CD14-positive monocyte (primary cell): ENCODE results near the gene ATP2B1. TPM values are rescaled to one million over a fixed set of nuclear protein-coding genes. Genes with fewer than 3 reads are reported as not detected.

Source experiments
- DNase-seq, 3 donors: peaks; one replicate each; pipeline ENCODE4 v3.0.0-alpha.2; 2011 to 2022
- H2AFZ ChIP-seq: 2 replicates; pipeline ENCODE4 v1.6.0; 2012; ENCODE audit warnings: mild to moderate bottlenecking, low read depth, low read length, inconsistent platforms; ENCODE audit not compliant: insufficient read depth, poor library complexity, severe bottlenecking
- H3K27ac ChIP-seq, 2 donors: 1 replicate in 1 of 2; 2 replicates in 1 of 2; pipeline ENCODE4 v1.5.1; 2012 to 2013; ENCODE audit warnings: low read length in 2 of 2, control low read depth in 1 of 2, inconsistent platforms in 1 of 2, low read depth in 1 of 2, mild to moderate bottlenecking in 1 of 2
- H3K27me3 ChIP-seq, 2 donors: one replicate each; pipeline versions ENCODE4 v1.6.0 to v1.6.1; 2011 to 2013; ENCODE audit warnings: low read length in 2 of 2; ENCODE audit not compliant: control insufficient read depth in 2 of 2, insufficient read depth in 2 of 2
- H3K36me3 ChIP-seq, 2 donors: replicated peaks in 1 of 2; 1 replicate in 1 of 2; 2 replicates in 1 of 2; pipeline versions ENCODE4 v1.5.1 to v1.6.1; 2012 to 2013; ENCODE audit warnings: low read length in 2 of 2, control low read depth in 1 of 2, inconsistent platforms in 1 of 2, mild to moderate bottlenecking in 1 of 2; ENCODE audit not compliant: insufficient read depth in 2 of 2, control insufficient read depth in 1 of 2
- H3K4me1 ChIP-seq, 2 donors: 1 replicate in 1 of 2; 2 replicates in 1 of 2; pipeline versions ENCODE4 v1.5.1 to v1.6.1; 2012 to 2013; ENCODE audit warnings: low read length in 2 of 2, control low read depth in 1 of 2, inconsistent platforms in 1 of 2, mild to moderate bottlenecking in 1 of 2, moderate library complexity in 1 of 2; ENCODE audit not compliant: insufficient read depth in 2 of 2, control insufficient read depth in 1 of 2
- H3K4me2 ChIP-seq: replicated peaks from 2 replicates; pipeline ENCODE3; 2012; ENCODE audit warnings: low read length, moderate library complexity, mild to moderate bottlenecking; ENCODE audit not compliant: poor library complexity, severe bottlenecking; ENCODE audit errors: extremely low read depth
- H3K4me3 ChIP-seq, 3 experiments: fragments of 200-600 bp in 1 of 3; sonication (generic) in 1 of 3; replicated peaks in 1 of 3; 1 replicate in 2 of 3; 2 replicates in 1 of 3; pipeline ENCODE4 v1.5.1; 2011 to 2013; ENCODE audit warnings: low read length in 3 of 3, mild to moderate bottlenecking in 3 of 3, control low read depth in 2 of 3, low read depth in 2 of 3, inconsistent platforms in 1 of 3, moderate library complexity in 1 of 3
- H3K79me2 ChIP-seq: 2 replicates; pipeline ENCODE4 v1.6.0; 2012; ENCODE audit warnings: mild to moderate bottlenecking, control low read depth, inconsistent platforms, low read length, moderate library complexity; ENCODE audit not compliant: insufficient read depth
- H3K9ac ChIP-seq: 2 replicates; pipeline ENCODE4 v1.6.0; 2017; ENCODE audit warnings: low read length, mild to moderate bottlenecking; ENCODE audit not compliant: insufficient read depth, poor library complexity, severe bottlenecking
- H3K9me3 ChIP-seq, 2 donors: replicated peaks in 1 of 2; 1 replicate in 1 of 2; 2 replicates in 1 of 2; pipeline versions ENCODE4 v1.5.1 to v1.6.1; 2012 to 2013; ENCODE audit warnings: low read length in 2 of 2, control low read depth in 1 of 2; ENCODE audit not compliant: control insufficient read depth in 1 of 2, insufficient read depth in 1 of 2
- H4K20me1 ChIP-seq: 2 replicates; pipeline ENCODE4 v1.6.0; 2012; ENCODE audit warnings: mild to moderate bottlenecking, low read length, control low read depth, moderate library complexity; ENCODE audit not compliant: insufficient read depth
- H3K27ac Mint-ChIP-seq, 7 donors: one replicate each; pipeline ENCODE4 v1.8.0; 2020; ENCODE audit warnings: mild to moderate bottlenecking in 7 of 7, mixed read lengths in 7 of 7, moderate library complexity in 6 of 7, inconsistent platforms in 2 of 7
- H3K27me3 Mint-ChIP-seq, 3 donors: one replicate each; pipeline ENCODE4 v1.8.0; 2021 to 2022; ENCODE audit warnings: low read depth in 3 of 3, mild to moderate bottlenecking in 3 of 3, mixed read lengths in 3 of 3, moderate library complexity in 3 of 3, inconsistent platforms in 1 of 3
- H3K36me3 Mint-ChIP-seq, 2 donors: one replicate each; pipeline ENCODE4 v1.8.0; 2020; ENCODE audit warnings: mixed read lengths in 2 of 2, inconsistent platforms in 1 of 2, mild to moderate bottlenecking in 1 of 2
- H3K4me1 Mint-ChIP-seq: one replicate; pipeline ENCODE4 v1.8.0; 2020; ENCODE audit warnings: mild to moderate bottlenecking, mixed read lengths
- H3K4me3 Mint-ChIP-seq, 2 donors: one replicate each; pipeline ENCODE4 v1.8.0; 2020; ENCODE audit warnings: mild to moderate bottlenecking in 2 of 2, mixed read lengths in 2 of 2, moderate library complexity in 1 of 2
- H3K9me3 Mint-ChIP-seq, 7 donors: one replicate each; pipeline ENCODE4 v1.8.0; 2020 to 2022; ENCODE audit warnings: mixed read lengths in 7 of 7, mild to moderate bottlenecking in 6 of 7, moderate library complexity in 6 of 7, inconsistent platforms in 2 of 7
- CTCF ChIP-seq: fragments of 200-600 bp; IDR thresholded peaks from one replicate; pipeline ENCODE4 v1.8.0; 2022; ENCODE audit warnings: antibody characterized with exemption, mild to moderate bottlenecking
- WGBS: methylation state at CpG from one replicate; pipeline ENCODE4 v1.1.5; 2013; ENCODE audit warnings: missing lambda C conversion rate; ENCODE audit not compliant: insufficient coverage; 5-methylcytosine and 5-hydroxymethylcytosine counted together
- intact Hi-C, 2 donors: fragments of 100-400 bp; cut with micrococcal nuclease; formaldehyde crosslinking; loops; one replicate each; pipeline versions ENCODE4 v1.15.0 to v1.15.1; 2023
- polyA plus RNA-seq, 3 donors: library from polyadenylated mRNA; depleted of rRNA in 1 of 3; unstranded in 2 of 3; stranded (reverse) in 1 of 3; fragments of 300-500 nt in 2 of 3; fragments of >200 nt in 1 of 3; fragmentation: Illumina TruSeq in 2 of 3; gene quantifications; 1 replicate in 2 of 3; 2 replicates in 1 of 3; pipeline ENCODE4 v1.2.3, GENCODE V29; 2012 to 2021
- small RNA-seq: library from RNA; depleted of rRNA; stranded (forward); fragments of <200 nt; gene quantifications from one replicate; pipeline ENCODE3, GENCODE V24; 2012; ENCODE audit warnings: low read depth; ENCODE audit not compliant: insufficient read length

ATP2B1 gene
- polyA plus RNA-seq, 3 donors: 35.9 to 59.3 (median 53.9) TPM

DNA sequence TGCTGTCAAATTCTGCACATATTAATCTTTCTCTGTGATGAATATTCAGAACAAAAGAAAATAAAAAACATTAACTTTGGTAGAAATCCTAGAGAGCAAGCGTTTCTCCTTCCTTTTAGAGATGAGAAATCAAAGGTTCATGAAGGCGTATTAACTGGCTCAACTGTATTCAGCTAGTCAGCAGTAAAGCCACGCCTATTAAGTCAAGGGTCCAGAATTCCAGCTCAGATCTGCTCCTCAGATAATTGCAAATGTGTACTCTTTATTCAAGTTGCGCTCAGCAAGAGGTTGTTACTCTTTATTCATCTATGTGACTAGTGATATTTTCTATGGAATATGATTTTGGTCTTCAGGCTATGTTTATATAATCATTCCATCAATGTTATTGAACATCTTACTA is 169.7 kb downstream of the ATP2B1 start:
- no peaks in the 10 kb centered on the region for H3K36me3 ChIP-seq
- H3K4me2 ChIP-seq: no peak overlapping the region
- no peaks in the 10 kb centered on the region for H4K20me1 ChIP-seq
- WGBS: 98% methylated on average over 3 of the region's 4 CpGs
- no peak for DNase-seq
- no peak overlapping the region for H2AFZ ChIP-seq
- H3K9ac ChIP-seq: no peak overlapping the region
- Mint-ChIP-seq H3K27me3 (no peaks in the 10 kb centered on the region), H3K36me3 (peaks cover 0 to 2% of the 10 kb centered on the region in 2 donors), H3K4me1 (peaks cover 14% of the 10 kb centered on the region), H3K27ac (no peak overlapping the region), H3K9me3 (no peaks in the 10 kb centered on the region), H3K4me3 (no peak overlapping the region)
- no peak for TF ChIP-seq CTCF
- peaks cover 5 to 7% of the 10 kb centered on the region in 2 donors for H3K4me1 ChIP-seq
- no peak overlapping the region for H3K27ac ChIP-seq
- no peak overlapping the region for H3K4me3 ChIP-seq
- H3K79me2 ChIP-seq: no peaks in the 10 kb centered on the region
- intact Hi-C loops: no loop called here
- no peaks in the 10 kb centered on the region for H3K27me3 ChIP-seq
- H3K9me3 ChIP-seq: no peaks in the 10 kb centered on the region

Small RNA genes within 50 kb of the gene (small RNA-seq; reads per million reads assigned to genes)
- gene AC025034.2 (not detected), gene RNA5SP365 (not detected), gene RNU6-148P (not detected)

Other genes starting within 250 kb of the ATP2B1 start
- gene GALNT4, start 184.0 kb downstream of the ATP2B1 start, polyA plus RNA-seq: 10 to 100 TPM in 2 of 3 donors, 1 to 10 TPM in 1; 3.7 to 12.9 (median 10.7) TPM
- 10 to 100 TPM in 2 of 3 donors, 1 to 10 TPM in 1; 8.4 to 32.0 (median 29.7) TPM for gene POC1B, start 182.8 kb downstream of the ATP2B1 start, polyA plus RNA-seq